ENCODE measurements around the gene TBX6.
A peak's percentile ranks its signal among the peaks of the same experiment; 100 is the strongest.

TBX6 gene

GRCh38 chr16:30091474-30092372 is at the start of gene TBX6:
TBX6 (minus strand) TSS chr16:30091924; CDS start chr16:30091193, 731 bp downstream.
- Histone ChIP-seq H3K9me3 (no peaks in the 10 kb centered on the region), H3K36me3 (peaks cover 34% of the 10 kb centered on the region), H3K4me3 (ENCODE audit: low read depth in 1 of 2, low read length in 1 of 2) (peak within 1 kb of the TSS; percentile 85), H3K27ac (peak within 1 kb of the TSS; percentile 100), H3K4me1 (ENCODE audit: control insufficient read depth in 1 of 2, insufficient read depth in 1 of 2, low read depth in 1 of 2, low read length in 1 of 2) (peaks cover 67 to 68% of the 10 kb centered on the region in 2 experiments), H3K27me3 (no peaks in the 10 kb centered on the region)
- TF ChIP-seq CTCF (IDR thresholded peaks at IDR 0.05), result peak; percentile 90

DNA sequence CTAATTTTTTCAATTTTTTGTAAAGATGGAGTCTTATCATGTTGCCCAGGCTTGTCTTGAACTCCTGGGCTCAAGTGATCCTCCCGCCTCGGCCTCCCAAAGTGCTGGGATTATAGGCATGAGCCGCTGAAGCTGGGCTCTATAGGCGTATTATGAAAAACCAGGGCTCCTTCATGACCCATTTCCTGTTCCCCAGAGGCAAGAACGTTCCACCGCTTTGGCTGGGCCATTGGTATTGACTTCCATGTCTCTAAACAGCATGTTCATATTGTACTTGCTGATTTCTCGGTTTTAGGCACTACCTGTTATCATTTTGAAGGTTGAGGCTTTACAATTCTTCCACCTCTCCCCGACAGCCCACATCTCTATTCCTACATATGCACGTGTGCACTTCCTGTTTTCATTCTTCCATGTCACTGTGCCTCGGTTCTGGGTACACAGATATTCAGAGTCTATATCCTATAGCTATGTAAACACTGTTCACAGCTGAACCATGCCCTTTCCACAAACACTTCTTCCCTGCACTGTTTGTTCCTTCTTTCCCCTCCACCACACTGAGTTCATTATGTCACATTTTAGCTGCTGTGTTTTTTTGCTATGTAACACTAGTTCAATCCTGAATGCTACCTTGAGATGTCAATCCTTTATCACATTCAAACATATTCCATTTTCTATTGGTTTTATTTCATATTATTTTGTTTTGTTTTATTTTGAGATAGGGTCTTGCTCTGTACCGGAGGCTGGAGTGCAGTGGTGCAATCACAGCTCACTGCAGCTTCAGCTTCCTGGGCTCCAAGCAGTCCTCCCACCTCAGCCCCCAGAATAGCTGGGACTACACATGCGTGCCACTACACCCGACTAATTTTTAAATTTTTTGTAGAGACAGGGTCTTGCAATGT is 48.1 kb upstream of the TBX6 start:
- Histone ChIP-seq H3K27ac (peak overlapping the region; percentile 87), H3K4me3 (ENCODE audit: low read depth in 1 of 2, low read length in 1 of 2) (peak overlapping the region; percentile 31 to 32), H3K4me1 (ENCODE audit: control insufficient read depth in 1 of 2, insufficient read depth in 1 of 2, low read depth in 1 of 2, low read length in 1 of 2) (peaks cover 66 to 69% of the 10 kb centered on the region in 2 experiments), H3K27me3 (no peaks in the 10 kb centered on the region), H3K36me3 (no peaks in the 10 kb centered on the region), H3K9me3 (no peaks in the 10 kb centered on the region)
- TF ChIP-seq CTCF (IDR thresholded peaks at IDR 0.05), result no peak

GRCh38 chr16:30137897-30138296 is 46.2 kb upstream of the TBX6 start:
- Histone ChIP-seq H3K27ac (peak overlapping the region; percentile 87), H3K36me3 (no peaks in the 10 kb centered on the region), H3K4me3 (ENCODE audit: low read depth in 1 of 2, low read length in 1 of 2) (peak overlapping the region in 1 of 2 experiments; percentile 52), H3K27me3 (no peaks in the 10 kb centered on the region), H3K4me1 (ENCODE audit: control insufficient read depth in 1 of 2, insufficient read depth in 1 of 2, low read depth in 1 of 2, low read length in 1 of 2) (peaks cover 60 to 67% of the 10 kb centered on the region in 2 experiments), H3K9me3 (no peaks in the 10 kb centered on the region)
- TF ChIP-seq CTCF (IDR thresholded peaks at IDR 0.05), result no peak

GRCh38 chr16:30136971-30137605 is 45.4 kb upstream of the TBX6 start:
- no peak for TF ChIP-seq CTCF (IDR thresholded peaks at IDR 0.05)
- peaks cover 55 to 69% of the 10 kb centered on the region in 2 experiments for H3K4me1 ChIP-seq (ENCODE audit: control insufficient read depth in 1 of 2, insufficient read depth in 1 of 2, low read depth in 1 of 2, low read length in 1 of 2)
- H3K27me3 ChIP-seq, result no peaks in the 10 kb centered on the region
- no peaks in the 10 kb centered on the region for H3K36me3 ChIP-seq
- peak overlapping the region; percentile 87 for H3K27ac ChIP-seq
- no peaks in the 10 kb centered on the region for H3K9me3 ChIP-seq
- peak overlapping the region; percentile 20 to 52 for H3K4me3 ChIP-seq (ENCODE audit: low read depth in 1 of 2, low read length in 1 of 2)

- no peak overlapping the region for H3K4me3 ChIP-seq (ENCODE audit: low read depth in 1 of 2, low read length in 1 of 2)
- TF ChIP-seq CTCF (IDR thresholded peaks at IDR 0.05), result no peak
- H3K36me3 ChIP-seq, result no peaks in the 10 kb centered on the region
- peaks cover 12 to 25% of the 10 kb centered on the region in 2 experiments for H3K4me1 ChIP-seq (ENCODE audit: control insufficient read depth in 1 of 2, insufficient read depth in 1 of 2, low read depth in 1 of 2, low read length in 1 of 2)
- no peaks in the 10 kb centered on the region for H3K9me3 ChIP-seq
- H3K27ac ChIP-seq, result peak overlapping the region; percentile 44
- no peaks in the 10 kb centered on the region for H3K27me3 ChIP-seq
Observed at GRCh38 chr16:30132591-30132990, 40.9 kb upstream of the TBX6 start.

All from neutrophil (primary cell).